Heart left ventricle (tissue), 13 donors: ENCODE data around the gene KLHL13.

Experiments
- CTCF ChIP-seq, 12 donors: fragments of 200-600 bp; sonication (generic) in 4 of 12; IDR thresholded peaks; one replicate each; pipeline versions ENCODE4 v1.5.0 to v1.8.0; 2018 to 2022; ENCODE audit warnings: antibody characterized with exemption in 12 of 12, mild to moderate bottlenecking in 5 of 12
- POLR2A ChIP-seq, 2 donors: fragments of 450-650 bp; IDR thresholded peaks; one replicate each; pipeline ENCODE4 v1.6.1; 2017; ENCODE audit warnings: antibody characterized with exemption in 2 of 2, mild to moderate bottlenecking in 2 of 2, moderate library complexity in 2 of 2
- donor health status: ischemic (EF 13 %, LVEDD 7.1; RV severe dilation, severe dysfunction).
- donor health status: DM: no; HTN: yes; CAD: no.
- donor health status: DM: no; HTN: no; CAD: no.
- donor health status: ischemic (EF 25% LVEDD 6.9; RV normal size, moderate dysfunction).
- donor health status: ischemic (EF 25% LVEDD 5.7; RV mildly dilated, moderate dysfunction).
- donor health status: ischemic (EF 35%, LVEDD 5.7; RV mildly dilated, moderate dysfunction).
- donor health status: nonischemic (EF 11% LVEDD 7.7; RV severe dilation, severe dysfunction).
- donor health status: DM: yes; HTN: yes; CAD: no.
- donor health status: PGD.
- donor health status: ischemic (EF 29% LVEDD 5.4; RV normal size, mild dysfunction).
- donor health status: nonischemic (EF 23%, LVEDD 6.1; RV moderate dilation, normal function).

DNA sequence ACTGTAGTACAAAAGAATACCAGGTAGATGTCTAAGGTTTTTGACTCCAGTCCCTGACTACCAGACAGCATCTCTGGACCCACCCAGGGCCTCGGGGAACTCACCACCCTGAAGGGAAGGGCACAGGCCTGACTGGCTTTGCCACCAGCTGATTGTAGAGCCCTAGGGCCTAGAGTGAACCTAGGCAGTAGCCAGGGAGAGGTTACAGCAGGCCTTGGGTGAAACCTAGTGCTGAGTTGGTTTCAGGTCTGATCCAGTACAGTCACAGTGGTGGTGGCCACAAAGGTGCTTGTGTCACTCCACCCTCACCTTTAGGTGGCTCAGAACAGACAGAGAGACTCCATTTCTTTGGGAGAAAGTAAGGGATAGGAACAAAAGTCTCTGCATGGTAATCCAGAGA lies 244.8 kb downstream of the KLHL13 start:
- no peak for TF ChIP-seq CTCF (IDR thresholded peaks at IDR 0.05)
- no peak for TF ChIP-seq POLR2A (IDR thresholded peaks at IDR 0.05)
